ENCODE results near the gene LSR.

GRCh38 chr19:35310811-35311465 lies 62.1 kb downstream of the LSR start:
- TF ChIP-seq CTCF (conservative IDR thresholded peaks at IDR 0.05; ENCODE audit: low read depth in 2 of 2), result no peak
- TF ChIP-seq POLR2AphosphoS5 (IDR thresholded peaks at IDR 0.05; ENCODE audit: low read depth), result no peak
- no peak for TF ChIP-seq EZH2 (IDR thresholded peaks at IDR 0.05; ENCODE audit: low read depth, unreplicated experiment)
- no peak for TF ChIP-seq EZH2phosphoT487 (IDR thresholded peaks at IDR 0.05; ENCODE audit: unreplicated experiment)
- no peak for TF ChIP-seq ZNF462 (CRISPR knock-in tag; IDR thresholded peaks at IDR 0.05)
- TF ChIP-seq REST (IDR thresholded peaks at IDR 0.05; ENCODE audit: unreplicated experiment), result no peak
- no peak for TF ChIP-seq STAT1 (IDR thresholded peaks at IDR 0.05; ENCODE audit: unreplicated experiment)
